Measurements from ENCODE around the gene URB1.

GRCh38 chr21:32297449-32297848 lies 95.4 kb downstream of the URB1 start:
- TF ChIP-seq CTCF (optimal IDR thresholded peaks at IDR 0.05 in 1 of 3, IDR thresholded peaks at IDR 0.05 in 1 of 3, conservative IDR thresholded peaks at IDR 0.05 in 1 of 3; ENCODE audit: extremely low read depth in 1 of 3, insufficient read depth in 2 of 3, low read length in 3 of 3) (no peak), EZH2 (IDR thresholded peaks at IDR 0.05; ENCODE audit: low read length) (no peak)

Measured in keratinocyte (primary cell).